ENCODE measurements around the gene RAMP2. TPM values are rescaled to one million over a fixed set of nuclear protein-coding genes. Genes with fewer than 3 reads are reported as not detected.
A peak's percentile ranks its signal among the peaks of the same experiment; 100 is the strongest.
"Not testable (repeated sequence)": the region's sequence is repeated elsewhere in the genome, so short reads cannot be mapped to it uniquely, and the experiment has no call there.

RAMP2 gene
- total RNA-seq, 2 donors from 2014 or later, result 3.1 to 7.6 TPM

DNA sequence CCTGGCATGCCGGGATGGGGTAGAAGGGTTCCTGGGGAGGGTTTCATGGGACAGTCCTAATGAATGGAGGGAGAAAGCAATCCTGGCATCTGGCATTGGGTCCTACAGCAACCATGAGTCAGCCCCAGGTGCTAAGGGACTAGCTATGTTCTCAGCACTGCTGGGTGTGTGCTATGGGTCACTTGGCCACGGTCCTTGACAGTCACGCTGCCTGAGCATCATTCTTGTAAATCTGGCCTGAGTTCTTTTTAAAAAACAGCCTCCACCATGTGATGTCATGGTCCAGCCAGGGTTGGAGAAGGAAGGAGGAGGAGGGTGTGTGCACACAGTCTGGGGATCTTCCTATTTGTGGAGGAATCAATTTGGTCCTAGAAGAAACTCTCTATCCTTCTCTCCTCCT, 6.2 kb upstream of the RAMP2 start:
- Histone ChIP-seq H3K27me3 (no peaks in the 10 kb centered on the region), H3K4me3 (no peak overlapping the region), H3K9me3 (no peaks in the 10 kb centered on the region), H3K36me3 (replicated peaks in 1 of 2; ENCODE audit: insufficient read depth in 1 of 2, low read depth in 2 of 2) (no peaks in the 10 kb centered on the region), H3K4me1 (no peaks in the 10 kb centered on the region), H3K27ac (no peak overlapping the region)
- intact Hi-C loops (cut with DNase I), result no loop called here
- DNase-seq (peak in 1 of 4 donors; percentile 32), ATAC-seq (peak; percentile 12)
- 73 to 79% methylated on average over 3 of the region's 3 CpGs for WGBS, 2 donors
- TF ChIP-seq, protein P1, sequence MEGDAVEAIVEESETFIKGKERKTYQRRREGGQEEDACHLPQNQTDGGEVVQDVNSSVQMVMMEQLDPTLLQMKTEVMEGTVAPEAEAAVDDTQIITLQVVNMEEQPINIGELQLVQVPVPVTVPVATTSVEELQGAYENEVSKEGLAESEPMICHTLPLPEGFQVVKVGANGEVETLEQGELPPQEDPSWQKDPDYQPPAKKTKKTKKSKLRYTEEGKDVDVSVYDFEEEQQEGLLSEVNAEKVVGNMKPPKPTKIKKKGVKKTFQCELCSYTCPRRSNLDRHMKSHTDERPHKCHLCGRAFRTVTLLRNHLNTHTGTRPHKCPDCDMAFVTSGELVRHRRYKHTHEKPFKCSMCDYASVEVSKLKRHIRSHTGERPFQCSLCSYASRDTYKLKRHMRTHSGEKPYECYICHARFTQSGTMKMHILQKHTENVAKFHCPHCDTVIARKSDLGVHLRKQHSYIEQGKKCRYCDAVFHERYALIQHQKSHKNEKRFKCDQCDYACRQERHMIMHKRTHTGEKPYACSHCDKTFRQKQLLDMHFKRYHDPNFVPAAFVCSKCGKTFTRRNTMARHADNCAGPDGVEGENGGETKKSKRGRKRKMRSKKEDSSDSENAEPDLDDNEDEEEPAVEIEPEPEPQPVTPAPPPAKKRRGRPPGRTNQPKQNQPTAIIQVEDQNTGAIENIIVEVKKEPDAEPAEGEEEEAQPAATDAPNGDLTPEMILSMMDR (IDR thresholded peaks at IDR 0.05), result no peak
- no peak for TF ChIP-seq POLR2A (IDR thresholded peaks at IDR 0.05)

DNA sequence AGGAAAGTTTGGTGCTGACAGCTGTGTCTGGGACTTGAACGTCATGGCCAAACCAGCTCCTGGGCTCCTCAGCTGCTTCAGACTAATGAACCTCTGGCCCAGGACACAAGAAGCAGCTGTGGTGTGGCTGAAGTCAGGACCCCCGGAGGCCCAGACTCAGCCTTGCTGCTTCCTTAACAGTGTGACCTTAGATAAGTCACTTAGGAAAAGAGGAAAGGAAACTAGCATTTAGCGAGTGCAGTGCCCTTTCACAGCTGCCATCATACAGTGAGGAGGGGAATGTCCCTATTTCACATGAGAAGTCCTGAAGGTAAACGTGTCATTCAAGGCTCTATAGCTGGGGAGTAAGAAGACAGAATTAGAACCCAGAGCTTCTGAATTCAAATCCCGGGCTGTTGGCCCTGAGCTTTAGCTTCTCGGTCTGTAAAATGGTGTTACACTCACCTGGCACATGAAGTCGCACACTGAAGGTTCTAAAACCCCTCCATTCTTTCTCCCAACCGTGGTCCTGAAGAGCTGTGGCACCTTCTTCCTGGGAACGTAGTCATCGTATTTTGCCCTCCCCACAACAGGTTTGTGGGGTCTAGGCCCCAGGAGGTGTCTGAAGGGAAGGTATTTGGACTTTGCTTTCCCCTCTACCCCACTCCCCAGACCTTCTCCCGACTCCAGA, 910 bp upstream of the RAMP2 start:
- TF ChIP-seq POLR2A (IDR thresholded peaks at IDR 0.05), result no peak
- TF ChIP-seq, protein P1 (IDR thresholded peaks at IDR 0.05), result no peak
- WGBS, 2 donors, result 49 to 68% methylated on average over 10 to 11 of the region's 11 CpGs
- no peak for ATAC-seq

DNA sequence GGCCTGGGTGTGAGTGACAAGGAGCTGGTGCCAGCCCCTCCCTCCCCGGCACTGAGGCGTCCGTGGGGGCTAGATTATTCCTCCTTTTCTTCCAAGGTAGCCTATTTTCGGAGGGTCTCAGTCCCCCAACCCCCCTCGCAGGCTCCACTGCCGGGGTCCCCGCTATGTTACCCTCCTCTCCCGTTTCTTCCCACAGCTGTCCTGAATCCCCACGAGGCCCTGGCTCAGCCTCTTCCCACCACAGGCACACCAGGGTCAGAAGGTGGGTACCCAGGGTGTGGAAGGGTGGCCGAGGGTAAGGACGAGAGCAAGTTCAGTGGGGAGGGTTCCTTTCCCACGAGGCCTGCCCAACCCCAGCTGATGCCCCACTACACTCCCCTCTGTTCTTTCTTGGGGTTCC, 611 bp downstream of the RAMP2 start:
- intact Hi-C loops (cut with DNase I), result no loop called here
- WGBS, 2 donors, result 44 to 56% methylated on average over 10 to 12 of the region's 12 CpGs
- no peak for TF ChIP-seq POLR2A (IDR thresholded peaks at IDR 0.05)
- TF ChIP-seq, protein P1 (IDR thresholded peaks at IDR 0.05), result no peak

More for the DNA sequence above, 910 bp upstream of the RAMP2 start:
- intact Hi-C loops (cut with DNase I), result no loop called here
- Histone ChIP-seq H3K27me3 (peaks cover 0 to 10% of the 10 kb centered on the region in 2 donors), H3K9me3 (no peaks in the 10 kb centered on the region), H3K4me1 (peaks cover 13% of the 10 kb centered on the region), H3K36me3 (replicated peaks in 1 of 2; ENCODE audit: insufficient read depth in 1 of 2, low read depth in 2 of 2) (no peaks in the 10 kb centered on the region), H3K4me3 (no peak overlapping the region), H3K27ac (no peak overlapping the region)
- no peak for DNase-seq

DNA sequence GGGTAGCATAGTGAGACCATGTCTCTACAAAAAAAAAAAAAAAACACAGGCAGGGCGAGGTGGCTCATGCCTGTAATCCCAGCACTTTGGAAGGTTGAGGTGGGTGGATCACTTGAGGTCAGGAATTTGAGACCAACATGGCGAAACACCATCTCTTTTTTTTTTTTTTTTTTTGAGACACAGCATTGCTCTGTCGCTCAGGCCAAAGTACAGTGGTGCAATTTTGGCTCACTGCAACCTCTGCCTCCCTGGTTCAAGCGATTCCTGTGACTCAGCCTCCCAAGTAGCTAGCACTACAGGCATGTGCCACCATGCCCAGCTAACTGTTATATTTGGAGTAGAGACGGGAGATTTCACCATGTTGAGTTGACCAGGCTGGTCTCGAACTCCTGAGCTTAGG, 5.1 kb downstream of the RAMP2 start:
- peaks cover 5% of the 10 kb centered on the region for H3K4me1 ChIP-seq
- ATAC-seq (no peak), DNase-seq (no peak)
- TF ChIP-seq, protein P1 (IDR thresholded peaks at IDR 0.05), result no peak
- TF ChIP-seq POLR2A (IDR thresholded peaks at IDR 0.05), result no peak
- H3K27ac ChIP-seq, result no peak overlapping the region
- H3K9me3 ChIP-seq, result no peaks in the 10 kb centered on the region
- intact Hi-C loops (cut with DNase I), result no loop called here
- peaks cover 0 to 10% of the 10 kb centered on the region in 2 donors for H3K27me3 ChIP-seq
- H3K4me3 ChIP-seq, result no peak overlapping the region
- WGBS, 2 donors, result 67 to 74% methylated on average over 4 to 6 of the region's 6 CpGs
- H3K36me3 ChIP-seq (replicated peaks in 1 of 2; ENCODE audit: insufficient read depth in 1 of 2, low read depth in 2 of 2), result no peaks in the 10 kb centered on the region

More for the DNA sequence above, 611 bp downstream of the RAMP2 start:
- DNase-seq (no peak), ATAC-seq (no peak)
- Histone ChIP-seq H3K27me3 (peaks cover 0 to 10% of the 10 kb centered on the region in 2 donors), H3K4me3 (no peak overlapping the region), H3K27ac (peak overlapping the region in 2 of 4 donors; percentile 15 to 30), H3K36me3 (replicated peaks in 1 of 2; ENCODE audit: insufficient read depth in 1 of 2, low read depth in 2 of 2) (no peaks in the 10 kb centered on the region), H3K9me3 (no peaks in the 10 kb centered on the region), H3K4me1 (peaks cover 13% of the 10 kb centered on the region)

DNA sequence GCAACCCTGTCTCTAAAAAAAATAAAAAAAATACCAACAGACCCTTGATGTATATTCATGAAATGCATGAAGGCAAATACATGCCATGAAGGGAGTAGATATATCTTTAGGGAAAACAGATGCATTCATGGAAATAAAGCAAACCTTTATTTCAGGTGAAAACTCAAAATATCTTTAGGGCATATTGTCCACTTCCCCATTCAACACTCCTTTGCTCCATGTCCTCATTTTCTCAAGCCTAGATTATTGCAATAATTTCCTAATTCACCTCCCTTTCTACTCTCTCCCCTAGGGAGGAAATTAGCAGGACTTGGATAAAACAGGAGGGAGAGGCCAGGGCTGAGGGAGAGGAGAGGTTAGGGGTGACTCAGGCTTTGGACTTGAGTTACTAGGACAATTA, 6.5 kb downstream of the RAMP2 start:
- intact Hi-C loops (cut with DNase I), result no loop called here
- Histone ChIP-seq H3K9me3 (no peaks in the 10 kb centered on the region), H3K4me1 (peaks cover 1% of the 10 kb centered on the region), H3K4me3 (no peak overlapping the region), H3K27ac (no peak overlapping the region), H3K27me3 (no peaks in the 10 kb centered on the region), H3K36me3 (replicated peaks in 1 of 2; ENCODE audit: insufficient read depth in 1 of 2, low read depth in 2 of 2) (no peaks in the 10 kb centered on the region)
- ATAC-seq (no peak), DNase-seq (no peak)
- TF ChIP-seq POLR2A (IDR thresholded peaks at IDR 0.05), result no peak
- TF ChIP-seq, protein P1 (IDR thresholded peaks at IDR 0.05), result no peak

DNA sequence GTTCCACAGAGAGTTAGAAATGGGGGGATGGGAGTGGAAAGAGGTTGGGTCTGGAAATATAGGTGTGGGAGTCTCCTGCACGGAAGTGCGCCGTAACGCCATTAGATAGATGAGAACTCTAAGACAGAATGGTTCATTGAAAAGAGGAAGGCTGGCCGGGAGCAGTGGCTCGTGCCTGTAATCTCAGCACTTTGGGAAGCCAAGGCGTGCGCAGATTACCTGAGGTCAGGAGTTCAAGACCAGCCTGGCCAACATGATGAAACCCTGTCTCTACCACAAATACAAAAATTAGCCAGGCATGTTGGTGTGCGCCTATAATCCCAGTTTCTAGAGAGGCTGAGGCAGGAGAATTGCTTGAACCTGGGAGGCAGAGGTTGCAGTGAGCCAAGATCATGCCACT, 7.0 kb downstream of the RAMP2 start:
- H3K27me3 ChIP-seq; H3K4me1 ChIP-seq; H3K27ac ChIP-seq; H3K36me3 ChIP-seq (replicated peaks in 1 of 2; ENCODE audit: insufficient read depth in 1 of 2, low read depth in 2 of 2); DNase-seq; H3K4me3 ChIP-seq; H3K9me3 ChIP-seq; intact Hi-C loops (cut with DNase I); ATAC-seq: not testable (repeated sequence)
- 60 to 75% methylated on average over 9 of the region's 9 CpGs for WGBS, 2 donors

DNA sequence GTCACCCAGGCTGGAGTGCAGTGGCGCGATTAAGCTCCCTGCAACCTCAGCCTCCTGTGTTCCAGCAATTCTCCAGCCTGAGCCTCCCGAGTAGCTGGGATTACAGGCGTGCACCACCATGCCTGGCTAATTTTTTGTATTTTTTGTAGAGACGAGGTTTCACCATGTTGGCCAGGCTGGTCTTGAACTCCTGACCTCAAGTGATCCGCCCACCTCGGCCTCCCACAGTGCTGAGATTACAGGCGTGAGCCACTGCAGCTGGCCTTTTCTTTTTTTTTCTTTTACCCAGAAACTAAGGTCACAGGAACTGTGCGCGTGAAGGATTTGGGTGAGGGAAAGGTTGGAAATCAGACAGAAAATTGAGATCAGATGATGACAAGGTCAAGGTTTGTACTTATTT, 8.9 kb downstream of the RAMP2 start:
- H3K27ac ChIP-seq; H3K4me3 ChIP-seq; H3K36me3 ChIP-seq (replicated peaks in 1 of 2; ENCODE audit: insufficient read depth in 1 of 2, low read depth in 2 of 2); intact Hi-C loops (cut with DNase I); DNase-seq; ATAC-seq; H3K27me3 ChIP-seq; H3K9me3 ChIP-seq: not testable (repeated sequence)
- WGBS, 2 donors, result 52 to 58% methylated on average over 10 of the region's 10 CpGs
- H3K4me1 ChIP-seq, result peaks cover 13% of the 10 kb centered on the region
